Measurements from ENCODE around the gene SLC6A13. TPM values are rescaled to one million over a fixed set of nuclear protein-coding genes. Genes with fewer than 3 reads are reported as not detected.

Gene SLC6A13
- total and polyA plus RNA-seq, 2 of the 8 experiments (the other 6 are each of a cell fraction or from before 2014, with no cell fraction given), result 0.03 TPM; not detected in 1

- no peak for TF ChIP-seq TCF12 (IDR thresholded peaks at IDR 0.05; ENCODE audit: low read depth, low read length)
- no peak for TF ChIP-seq ZNF274 (IDR thresholded peaks at IDR 0.05; ENCODE audit: borderline replicate concordance, extremely low read depth, low read length)
- no peak for TF ChIP-seq TEAD4 (IDR thresholded peaks at IDR 0.05; ENCODE audit: low read depth, low read length)
- no peak for TF ChIP-seq CTCF (IDR thresholded peaks at IDR 0.05; ENCODE audit: control extremely low read depth in 1 of 3, insufficient read depth in 1 of 3, low read depth in 1 of 3, low read length in 3 of 3)
- no peak for TF ChIP-seq YY1 (IDR thresholded peaks at IDR 0.05; ENCODE audit: low read depth, low read length)
- TF ChIP-seq EZH2 (IDR thresholded peaks at IDR 0.05; ENCODE audit: low read depth, low read length, severe bottlenecking), result no peak
- TF ChIP-seq MAFK (IDR thresholded peaks at IDR 0.05; ENCODE audit: low read depth, low read length), result no peak
- TF ChIP-seq POLR2AphosphoS5 (IDR thresholded peaks at IDR 0.05; ENCODE audit: low read depth, low read length), result no peak
- TF ChIP-seq NANOG (IDR thresholded peaks at IDR 0.05; ENCODE audit: insufficient read depth, low read depth, low read length, poor library complexity, severe bottlenecking), result no peak
Measured at GRCh38 chr12:220491-220890, 42.1 kb downstream of the SLC6A13 start (continued).
